ENCODE results near the gene ATP9B. TPM values are rescaled to one million over a fixed set of nuclear protein-coding genes. Genes with fewer than 3 reads are reported as not detected.

ATP9B gene
- total and polyA plus RNA-seq, 3 donors from 2014 or later, result 32.4 to 113 (median 78.2) TPM

DNA sequence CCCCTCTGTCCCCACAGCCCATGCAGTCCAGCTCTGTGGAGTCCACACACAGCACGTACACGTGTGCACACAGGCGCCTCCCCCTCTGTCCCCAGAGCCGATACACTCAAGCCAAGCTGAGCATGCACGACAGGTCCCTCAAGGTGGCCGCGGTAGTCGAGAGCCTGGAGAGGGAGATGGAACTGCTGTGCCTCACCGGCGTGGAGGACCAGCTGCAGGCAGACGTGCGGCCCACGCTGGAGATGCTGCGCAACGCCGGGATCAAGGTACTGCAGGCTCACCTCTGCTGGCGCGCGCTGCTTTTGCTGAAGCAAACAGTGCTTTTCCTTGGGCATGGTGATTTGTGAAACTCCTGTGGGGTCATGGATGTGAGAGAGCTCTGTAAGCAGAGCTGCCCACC is 268.0 kb downstream of the ATP9B start:
- 80 to 94% methylated on average over 5 to 19 of the region's 19 CpGs for WGBS, 2 donors
- intact Hi-C loops (cut with DNase I; ENCODE audit: low total_unique reads), result no loop called here
- TF ChIP-seq POLR2A (IDR thresholded peaks at IDR 0.05) (no peak), CTCF (IDR thresholded peaks at IDR 0.05) (no peak)

DNA sequence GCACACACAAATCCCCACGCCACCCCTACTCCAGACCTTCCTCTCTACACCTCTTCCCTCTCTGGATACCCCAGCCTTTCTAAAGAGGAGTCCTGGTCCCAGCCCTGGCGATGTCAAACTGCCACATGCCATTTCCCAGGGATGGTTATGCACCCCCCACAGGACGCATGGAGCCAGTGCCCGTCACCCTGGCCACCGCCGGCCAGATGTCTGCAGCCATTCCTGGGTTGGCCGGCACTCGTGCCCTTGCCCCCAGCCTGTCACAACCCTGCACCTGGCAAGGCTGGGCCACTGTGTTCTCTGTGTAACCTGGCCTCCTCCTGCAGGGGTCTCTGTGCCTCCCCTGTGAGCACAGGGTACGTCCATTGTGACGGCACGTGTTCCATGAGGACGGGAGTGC is 268.4 kb downstream of the ATP9B start:
- DNase-seq, result no peak
- Histone ChIP-seq H3K27ac (no peak overlapping the region), H3K27me3 (no peaks in the 10 kb centered on the region), H3K4me3 (no peak overlapping the region), H3K9me3 (no peaks in the 10 kb centered on the region), H3K36me3 (ENCODE audit: low read depth, missing control alignments) (no peaks in the 10 kb centered on the region), H3K4me1 (no peaks in the 10 kb centered on the region)
- intact Hi-C loops (cut with DNase I; ENCODE audit: low total_unique reads), result no loop called here
- TF ChIP-seq POLR2A (IDR thresholded peaks at IDR 0.05) (no peak), CTCF (IDR thresholded peaks at IDR 0.05) (no peak)
- WGBS, 2 donors, result 87 to 96% methylated on average over 10 to 12 of the region's 12 CpGs

More for the DNA sequence above, 268.0 kb downstream of the ATP9B start:
- Histone ChIP-seq H3K4me3 (no peak overlapping the region), H3K36me3 (ENCODE audit: low read depth, missing control alignments) (no peaks in the 10 kb centered on the region), H3K9me3 (no peaks in the 10 kb centered on the region), H3K4me1 (no peaks in the 10 kb centered on the region), H3K27me3 (no peaks in the 10 kb centered on the region), H3K27ac (no peak overlapping the region)
- DNase-seq, result no peak

DNA sequence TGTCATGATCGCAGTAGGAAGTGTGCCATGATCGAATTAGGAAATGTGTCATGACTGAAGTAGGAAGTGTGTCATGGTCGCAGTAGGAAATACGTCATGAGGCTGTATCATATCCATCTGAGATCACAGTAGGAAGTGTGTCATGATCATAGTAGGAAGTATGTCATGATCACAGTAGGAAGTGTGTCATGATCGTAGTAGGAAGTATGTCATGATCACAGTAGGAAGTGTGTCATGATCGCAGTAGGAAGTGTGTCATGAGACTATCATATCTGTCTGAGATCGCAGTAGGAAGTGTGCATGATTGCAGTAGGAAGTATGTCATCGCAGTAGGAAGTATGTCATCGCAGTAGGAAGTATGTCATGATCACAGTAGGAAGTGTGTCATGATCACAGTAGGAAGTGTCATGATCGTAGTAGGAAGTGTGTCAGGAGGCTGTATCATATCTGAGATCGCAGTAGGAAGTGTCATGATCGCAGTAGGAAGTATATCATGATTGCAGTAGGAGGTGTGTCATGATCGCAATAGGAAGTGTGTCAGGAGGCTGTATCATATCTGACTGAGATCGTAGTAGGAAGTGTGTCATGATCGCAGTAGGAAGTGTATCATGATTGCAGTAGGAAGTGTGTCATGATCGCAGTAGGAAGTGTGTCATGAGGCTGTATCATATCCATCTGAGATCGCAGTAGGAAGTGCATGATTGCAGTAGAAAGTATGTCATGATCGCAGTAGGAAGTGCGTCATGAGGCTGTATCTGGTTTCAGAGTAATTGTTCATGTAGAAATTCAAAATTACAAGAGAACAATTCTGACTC is 270.1 kb downstream of the ATP9B start:
- WGBS, 2 donors, result 93% methylated on average over 19 of the region's 19 CpGs

GRCh38 chr18:79343567-79344207 is 274.5 kb downstream of the ATP9B start:
- no peaks in the 10 kb centered on the region for H3K27me3 ChIP-seq
- no peaks in the 10 kb centered on the region for H3K36me3 ChIP-seq (ENCODE audit: low read depth, missing control alignments)
- no peak for DNase-seq
- H3K4me3 ChIP-seq, result no peak overlapping the region
- no peak overlapping the region for H3K27ac ChIP-seq
- intact Hi-C loops (cut with DNase I; ENCODE audit: low total_unique reads), result no loop called here
- no peaks in the 10 kb centered on the region for H3K9me3 ChIP-seq
- TF ChIP-seq POLR2A (IDR thresholded peaks at IDR 0.05) (no peak), CTCF (IDR thresholded peaks at IDR 0.05) (no peak)
- H3K4me1 ChIP-seq, result no peaks in the 10 kb centered on the region
- WGBS, 2 donors, result 87 to 91% methylated on average over 17 of the region's 17 CpGs

More for the DNA sequence above, 270.1 kb downstream of the ATP9B start:
- Histone ChIP-seq H3K27ac (no peak overlapping the region), H3K4me1 (no peaks in the 10 kb centered on the region), H3K36me3 (ENCODE audit: low read depth, missing control alignments) (no peaks in the 10 kb centered on the region), H3K4me3 (no peak overlapping the region), H3K9me3 (no peaks in the 10 kb centered on the region), H3K27me3 (no peaks in the 10 kb centered on the region)
- TF ChIP-seq POLR2A (IDR thresholded peaks at IDR 0.05) (no peak), CTCF (IDR thresholded peaks at IDR 0.05) (no peak)
- no peak for DNase-seq
- intact Hi-C loops (cut with DNase I; ENCODE audit: low total_unique reads), result no loop called here
